RWPE1 (cell line): ENCODE results near the gene BLOC1S1.
A peak's percentile ranks its signal among the peaks of the same experiment; 100 is the strongest.

Source experiments
- CTCF ChIA-PET: fragments of 350-600 bp; sonication (Branson Sonifier 250); formaldehyde crosslinking; extraction: SDS; loops from one replicate; lab custom pipeline; 2021; lab: Yijun Ruan, JAX
- POLR2A ChIA-PET: fragments of 400-600 bp; formaldehyde crosslinking; extraction: SDS; loops from one replicate; lab custom pipeline; 2020; ENCODE audit warnings: antibody characterized with exemption; ENCODE audit not compliant: low non-redundant PET; lab: Yijun Ruan, JAX
- DNase-seq: peaks from one replicate; pipeline ENCODE4 v3.0.0; 2012; ENCODE audit warnings: low spot score
- H3K27ac ChIP-seq: fragments of 450-650 bp; 2 replicates; pipeline ENCODE4 v1.5.1; 2017
- CTCF ChIP-seq: fragments of 450-650 bp; conservative IDR thresholded peaks from 2 replicates; pipeline ENCODE4 v1.5.1; 2017; ENCODE audit warnings: low read depth, mild to moderate bottlenecking

Gene BLOC1S1

GRCh38 chr12:55718624-55719275, 2.9 kb downstream of the BLOC1S1 start:
- POLR2A ChIA-PET = no interaction called here
- CTCF ChIA-PET = interaction anchor here (0.6 to 1.3 kb wide), 2 partner anchors 37 to 44 kb away, joined by 3 to 4 read pairs; a partner anchor contains a TSS
- no peak for TF ChIP-seq CTCF
- H3K27ac ChIP-seq = peak overlapping the region; percentile 99
- no peak for DNase-seq

GRCh38 chr12:55719371-55719770, 3.5 kb downstream of the BLOC1S1 start:
- ChIA-PET POLR2A (no interaction called here), CTCF (interaction anchor here (0.5 to 1.3 kb wide), 5 partner anchors 10 to 1669 kb away, joined by 3 to 4 read pairs (median 3); a partner anchor contains a TSS)
- no peak for TF ChIP-seq CTCF
- peak overlapping the region; percentile 99 for H3K27ac ChIP-seq
- DNase-seq = no peak

- no peak for DNase-seq
- ChIA-PET POLR2A (interaction anchor here (0.6 kb wide), 1 partner anchor 177 kb away, joined by 7 read pairs; no protein-coding TSS in a partner anchor), CTCF (interaction anchor here (0.5 to 1.7 kb wide), 6 partner anchors 9 to 75 kb away, joined by 3 to 5 read pairs (median 4); a partner anchor contains a TSS)
- peak within 1 kb of the TSS; percentile 99 for H3K27ac ChIP-seq
- TF ChIP-seq CTCF = no peak
Observed at GRCh38 chr12:55720071-55720564, 4.3 kb downstream of the BLOC1S1 start, which contains the start of gene RDH5. RDH5 (plus strand) TSS chr12:55720393; CDS start chr12:55721185, 792 bp downstream.

GRCh38 chr12:55720894-55721444, 5.1 kb downstream of the BLOC1S1 start:
- ChIA-PET CTCF (interaction anchor here (0.6 to 2.2 kb wide), 8 partner anchors 16 to 801 kb away, joined by 3 to 5 read pairs (median 4); a partner anchor contains a TSS), POLR2A (no interaction called here)
- DNase-seq = peak; percentile 65
- TF ChIP-seq CTCF = peak; percentile 60
- peak overlapping the region; percentile 99 for H3K27ac ChIP-seq

- CTCF ChIA-PET = interaction anchor here (1.0 to 2.2 kb wide), 5 partner anchors 15 to 77 kb away, joined by 3 to 5 read pairs (median 4); no protein-coding TSS in a partner anchor
- no peak for TF ChIP-seq CTCF
- H3K27ac ChIP-seq = peak overlapping the region; percentile 99
- no peak for DNase-seq
- POLR2A ChIA-PET = no interaction called here
Observed at GRCh38 chr12:55721601-55722213, 5.9 kb downstream of the BLOC1S1 start.

GRCh38 chr12:55722948-55723347, 7.1 kb downstream of the BLOC1S1 start:
- peak overlapping the region; percentile 99 for H3K27ac ChIP-seq
- ChIA-PET POLR2A (interaction anchor here (0.7 kb wide), 1 partner anchor 23 kb away, joined by 4 read pairs; no protein-coding TSS in a partner anchor), CTCF (interaction anchor here (0.6 kb wide), 1 partner anchor 18 kb away, joined by 4 read pairs; no protein-coding TSS in a partner anchor)
- no peak for DNase-seq
- no peak for TF ChIP-seq CTCF
